Gastrocnemius medialis (tissue), 4 donors: ENCODE data around the gene MRC2. TPM values are rescaled to one million over a fixed set of nuclear protein-coding genes. Genes with fewer than 3 reads are reported as not detected.

ENCODE experiments used
- ATAC-seq, 2 donors: fragments of 150-250 bp; one replicate each; pipeline ENCODE4 v1.9.1; 2016
- DNase-seq, 2 donors: peaks; one replicate each; pipeline ENCODE4 v3.0.0-alpha.2; 2019
- H3K27ac ChIP-seq, 4 donors: fragments of 200-600 bp; sonication (generic); 1 replicate in 1 of 4; 2 replicates in 3 of 4; pipeline ENCODE4 v1.5.1; 2016 to 2018; ENCODE audit warnings: mild to moderate bottlenecking in 2 of 4, moderate library complexity in 1 of 4
- H3K27me3 ChIP-seq, 3 donors: fragments of 200-600 bp; sonication (generic) in 2 of 3; 1 replicate in 1 of 3; 2 replicates in 2 of 3; pipeline versions ENCODE4 v1.5.1 to v1.6.0; 2016 to 2019; ENCODE audit warnings: mild to moderate bottlenecking in 1 of 3, moderate library complexity in 1 of 3
- H3K36me3 ChIP-seq, 2 donors: fragments of 200-600 bp; sonication (generic) in 1 of 2; one replicate each; pipeline ENCODE4 v1.5.1; 2017 to 2018
- H3K4me1 ChIP-seq, 2 donors: fragments of 200-600 bp; sonication (generic) in 1 of 2; one replicate each; pipeline ENCODE4 v1.5.1; 2016 to 2017; ENCODE audit warnings: mild to moderate bottlenecking in 2 of 2
- H3K4me3 ChIP-seq, 4 donors: fragments of 200-600 bp; sonication (generic) in 3 of 4; 1 replicate in 1 of 4; 2 replicates in 3 of 4; pipeline ENCODE4 v1.5.1; 2016 to 2019; ENCODE audit warnings: mild to moderate bottlenecking in 2 of 4
- H3K9me3 ChIP-seq, 3 donors: fragments of 200-600 bp; sonication (generic) in 2 of 3; 1 replicate in 1 of 3; 2 replicates in 2 of 3; pipeline ENCODE4 v1.5.1; 2016 to 2019
- CTCF ChIP-seq, 5 experiments: fragments of 450-650 bp in 3 of 5; fragments of 200-600 bp in 2 of 5; sonication (generic) in 2 of 5; IDR thresholded peaks in 4 of 5; conservative IDR thresholded peaks in 1 of 5; 1 replicate in 4 of 5; 2 replicates in 1 of 5; pipeline ENCODE4 v1.5.1; 2016 to 2019; ENCODE audit warnings: antibody characterized with exemption in 5 of 5, mild to moderate bottlenecking in 3 of 5, moderate library complexity in 3 of 5
- POLR2A ChIP-seq, 2 donors: fragments of 450-650 bp; IDR thresholded peaks; one replicate each; pipeline ENCODE4 v1.6.1; 2017; ENCODE audit warnings: antibody characterized with exemption in 2 of 2, mild to moderate bottlenecking in 2 of 2, moderate library complexity in 2 of 2
- in situ Hi-C, 4 donors: fragments of 200-750 bp; cut with MboI; loops; one replicate each; pipeline versions ENCODE4 v1.15.0 to v1.8.0; 2017; ENCODE audit warnings: low sequenced_read_pairs in 4 of 4
- intact Hi-C: fragments of 100-400 bp; cut with DNase I; formaldehyde crosslinking; loops from one replicate; pipeline ENCODE4 v1.15.1; 2023; ENCODE audit warnings: low total_unique reads
- total RNA-seq, 4 donors: library from RNA; depleted of rRNA; stranded (reverse); fragments of >200 nt; gene quantifications; one replicate each; pipeline versions ENCODE4 v1.1.0 to v1.2.3, GENCODE V29; 2016

Gene MRC2
- total RNA-seq, 4 donors from 2014 or later = 4.8 to 15.0 (median 5.5) TPM

- Histone ChIP-seq H3K4me1 (no peaks in the 10 kb centered on the region), H3K27me3 (peaks cover 0 to 3% (median 0%) of the 10 kb centered on the region in 3 donors), H3K36me3 (no peaks in the 10 kb centered on the region), H3K4me3 (no peak overlapping the region), H3K9me3 (no peaks in the 10 kb centered on the region), H3K27ac (no peak overlapping the region)
- DNase-seq (no peak), ATAC-seq (no peak)
- intact Hi-C loops (no loop called here), in situ Hi-C loops (loop anchor here in 3 of 4 donors (10.0 to 25.0 kb wide), 3 partner anchors 243 to 693 kb away; partner anchors contain the start of gene TANC2 (in 2 of the 3))
- TF ChIP-seq CTCF (IDR thresholded peaks at IDR 0.05 in 4 of 5, conservative IDR thresholded peaks at IDR 0.05 in 1 of 5) (no peak), POLR2A (IDR thresholded peaks at IDR 0.05) (no peak)
Observed at GRCh38 chr17:62719586-62719985, 92.1 kb downstream of the MRC2 start.

DNA sequence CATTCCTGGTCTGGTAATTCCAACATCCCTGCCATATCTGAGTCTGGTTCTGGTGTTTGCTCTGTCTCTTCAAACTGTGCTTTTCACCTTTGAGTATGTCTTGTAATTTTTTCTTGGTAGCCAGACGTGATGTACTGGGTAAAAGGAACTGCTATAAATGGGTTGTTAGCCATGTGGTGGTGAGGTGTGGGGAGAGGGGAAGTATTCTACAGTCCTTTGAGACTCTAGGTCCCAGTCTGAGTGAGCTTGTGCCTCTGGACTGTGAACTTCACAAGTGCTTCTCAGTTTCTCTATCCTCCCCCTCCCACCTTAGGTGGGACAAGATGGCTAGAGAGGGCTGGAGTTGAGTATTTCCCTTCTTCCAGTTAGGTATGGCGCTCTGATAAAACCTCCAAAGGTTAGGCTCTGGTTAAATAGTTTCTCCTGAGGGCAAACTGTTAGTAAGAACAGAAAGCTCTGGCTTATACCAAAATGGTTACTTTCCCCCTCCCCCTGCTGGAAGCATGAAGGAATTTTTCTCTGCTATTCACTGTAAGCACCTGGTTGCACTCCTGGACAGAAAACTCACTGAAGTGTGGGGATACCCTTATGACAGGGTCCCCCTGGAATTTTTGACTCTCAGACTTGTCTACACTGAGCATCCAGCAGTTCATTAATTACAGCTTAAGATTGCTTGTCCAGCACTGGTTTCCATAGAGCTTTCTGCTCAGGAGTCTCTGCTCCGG, 92.8 kb downstream of the MRC2 start:
- Histone ChIP-seq H3K4me3 (no peak overlapping the region), H3K27ac (no peak overlapping the region), H3K36me3 (no peaks in the 10 kb centered on the region), H3K9me3 (no peaks in the 10 kb centered on the region), H3K27me3 (peaks cover 0 to 3% (median 0%) of the 10 kb centered on the region in 3 donors), H3K4me1 (no peaks in the 10 kb centered on the region)
- DNase-seq = no peak
- intact Hi-C loops (no loop called here), in situ Hi-C loops (loop anchor here in 2 of 4 donors (25.0 kb wide), 2 partner anchors 242 to 692 kb away; partner anchors contain the start of gene TANC2 (in 2 of the 2))
- TF ChIP-seq CTCF (IDR thresholded peaks at IDR 0.05 in 4 of 5, conservative IDR thresholded peaks at IDR 0.05 in 1 of 5) (peak in 2 of 5 experiments; percentile 11 to 12), POLR2A (IDR thresholded peaks at IDR 0.05) (no peak)
- no peak for ATAC-seq

GRCh38 chr17:62722625-62723024, 95.2 kb downstream of the MRC2 start:
- TF ChIP-seq POLR2A (IDR thresholded peaks at IDR 0.05) (no peak), CTCF (IDR thresholded peaks at IDR 0.05 in 4 of 5, conservative IDR thresholded peaks at IDR 0.05 in 1 of 5) (no peak)
- ATAC-seq (no peak), DNase-seq (no peak)
- intact Hi-C loops (no loop called here), in situ Hi-C loops (loop anchor here in 2 of 4 donors (25.0 kb wide), 2 partner anchors 240 to 690 kb away; partner anchors contain the start of gene TANC2 (in 2 of the 2))
- H3K4me3 ChIP-seq = no peak overlapping the region
- H3K27ac ChIP-seq = no peak overlapping the region
- peaks cover 0 to 3% (median 0%) of the 10 kb centered on the region in 3 donors for H3K27me3 ChIP-seq
- H3K36me3 ChIP-seq = no peaks in the 10 kb centered on the region
- H3K9me3 ChIP-seq = no peaks in the 10 kb centered on the region
- no peaks in the 10 kb centered on the region for H3K4me1 ChIP-seq

DNA sequence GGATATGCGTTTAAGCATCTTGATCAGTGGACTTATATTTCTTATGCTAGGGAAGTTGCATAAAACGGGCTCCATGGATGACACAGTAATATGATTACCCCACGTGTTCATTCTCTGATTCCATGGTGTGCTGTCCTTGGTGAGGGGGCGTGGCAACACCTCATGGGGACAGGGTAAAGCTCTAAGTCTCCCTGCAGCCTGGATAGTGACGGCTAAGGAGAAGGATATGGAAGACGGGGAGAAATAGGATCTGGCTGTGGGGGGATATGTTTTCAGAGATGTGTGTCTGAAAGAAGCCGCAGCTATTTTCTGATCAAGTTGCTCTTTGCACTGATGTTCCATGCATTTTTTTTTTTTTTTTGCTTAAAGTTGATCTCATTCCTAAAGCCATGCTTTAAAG, 96.4 kb downstream of the MRC2 start:
- no peaks in the 10 kb centered on the region for H3K9me3 ChIP-seq
- H3K27me3 ChIP-seq = peaks cover 0 to 3% (median 0%) of the 10 kb centered on the region in 3 donors
- H3K4me3 ChIP-seq = no peak overlapping the region
- H3K27ac ChIP-seq = no peak overlapping the region
- H3K36me3 ChIP-seq = no peaks in the 10 kb centered on the region
- ATAC-seq = no peak
- no peak for DNase-seq
- no peaks in the 10 kb centered on the region for H3K4me1 ChIP-seq
- TF ChIP-seq CTCF (IDR thresholded peaks at IDR 0.05 in 4 of 5, conservative IDR thresholded peaks at IDR 0.05 in 1 of 5) (no peak), POLR2A (IDR thresholded peaks at IDR 0.05) (no peak)
- intact Hi-C loops (no loop called here), in situ Hi-C loops (loop anchor here in 2 of 4 donors (25.0 kb wide), 2 partner anchors 238 to 688 kb away; partner anchors contain the start of gene TANC2 (in 2 of the 2))
